Measurements from ENCODE around the gene GRB10.

GRCh38 chr7:50790381-50790780 lies 7.7 kb upstream of the GRB10 start:
- no peak for TF ChIP-seq ZFP30 (CRISPR knock-in tag; IDR thresholded peaks at IDR 0.05)
- no peak for TF ChIP-seq PATZ1 (CRISPR knock-in tag; IDR thresholded peaks at IDR 0.05; ENCODE audit: borderline replicate concordance)
- no peak for TF ChIP-seq RARB (CRISPR knock-in tag; IDR thresholded peaks at IDR 0.05)
- TF ChIP-seq ZFP3 (CRISPR knock-in tag; IDR thresholded peaks at IDR 0.05): no peak
- no peak for TF ChIP-seq ISL1 (CRISPR knock-in tag; IDR thresholded peaks at IDR 0.05)
- no peak for TF ChIP-seq BACH2 (CRISPR knock-in tag; IDR thresholded peaks at IDR 0.05; ENCODE audit: borderline replicate concordance)
- no peak for TF ChIP-seq TOX (CRISPR knock-in tag; IDR thresholded peaks at IDR 0.05; ENCODE audit: borderline replicate concordance)
- TF ChIP-seq TSHZ2 (CRISPR knock-in tag; IDR thresholded peaks at IDR 0.05): no peak
- TF ChIP-seq PPARA (CRISPR knock-in tag; IDR thresholded peaks at IDR 0.05; ENCODE audit: borderline replicate concordance): no peak
